ENCODE data around the gene USP24. TPM values are rescaled to one million over a fixed set of nuclear protein-coding genes. Genes with fewer than 3 reads are reported as not detected.

Gene USP24
- total RNA-seq, 1 donor from 2014 or later, result 45.9 TPM

GRCh38 chr1:55047611-55048010 lies 167.6 kb downstream of the USP24 start:
- H3K4me1 ChIP-seq (ENCODE audit: control insufficient read depth in 3 of 3, insufficient read depth in 3 of 3, low read length in 3 of 3), result peaks cover 0 to 4% (median 3%) of the 10 kb centered on the region in 3 donors
- no peaks in the 10 kb centered on the region for H3K36me3 ChIP-seq (ENCODE audit: control insufficient read depth in 3 of 3, insufficient read depth in 3 of 3, low read length in 3 of 3)
- H3K27ac ChIP-seq (ENCODE audit: low read depth, low read length), result no peak overlapping the region

DNA sequence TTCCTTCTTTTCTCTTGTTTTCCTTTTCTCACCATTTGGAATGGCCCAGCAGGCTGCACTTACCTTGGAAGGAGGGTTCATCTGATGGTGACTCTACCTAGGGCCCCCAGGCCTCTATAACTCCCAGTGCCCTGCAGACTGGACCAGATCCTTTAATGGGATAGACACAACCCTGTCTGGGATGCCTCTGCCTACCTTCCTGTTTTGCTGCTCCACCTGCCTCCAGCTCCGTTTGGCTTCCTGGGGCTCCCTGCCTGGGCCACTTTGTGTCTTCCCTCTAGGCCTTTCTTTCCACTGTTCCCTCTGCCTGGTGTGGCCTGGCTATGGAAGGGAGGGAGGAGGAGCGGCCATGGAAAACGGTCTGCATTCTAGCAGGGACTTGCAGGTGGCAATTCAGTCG lies 168.3 kb downstream of the USP24 start:
- Histone ChIP-seq H3K9me3 (ENCODE audit: control insufficient read depth in 3 of 3, low read length in 3 of 3) (no peaks in the 10 kb centered on the region), H3K4me3 (ENCODE audit: low read length in 3 of 3) (no peak overlapping the region), H3K27me3 (ENCODE audit: control insufficient read depth in 3 of 3, insufficient read depth in 3 of 3, low read length in 3 of 3) (peaks cover 0 to 6% (median 0%) of the 10 kb centered on the region in 3 donors), H3K36me3 (ENCODE audit: control insufficient read depth in 3 of 3, insufficient read depth in 3 of 3, low read length in 3 of 3) (no peaks in the 10 kb centered on the region), H3K9ac (ENCODE audit: low read depth in 1 of 3, low read length in 3 of 3) (no peak overlapping the region), H3K27ac (ENCODE audit: low read depth, low read length) (no peak overlapping the region), H3K4me1 (ENCODE audit: control insufficient read depth in 3 of 3, insufficient read depth in 3 of 3, low read length in 3 of 3) (no peaks in the 10 kb centered on the region)

More at GRCh38 chr1:55047611-55048010, 167.6 kb downstream of the USP24 start:
- Histone ChIP-seq H3K9ac (ENCODE audit: low read depth in 1 of 3, low read length in 3 of 3) (no peak overlapping the region), H3K27me3 (ENCODE audit: control insufficient read depth in 3 of 3, insufficient read depth in 3 of 3, low read length in 3 of 3) (peaks cover 0 to 6% (median 0%) of the 10 kb centered on the region in 3 donors), H3K4me3 (ENCODE audit: low read length in 3 of 3) (no peak overlapping the region), H3K9me3 (ENCODE audit: control insufficient read depth in 3 of 3, low read length in 3 of 3) (no peaks in the 10 kb centered on the region)

GRCh38 chr1:55045430-55045829 lies 169.7 kb downstream of the USP24 start:
- H3K27me3 ChIP-seq (ENCODE audit: control insufficient read depth in 3 of 3, insufficient read depth in 3 of 3, low read length in 3 of 3), result peaks cover 9 to 15% (median 10%) of the 10 kb centered on the region in 3 donors
- no peak overlapping the region for H3K9ac ChIP-seq (ENCODE audit: low read depth in 1 of 3, low read length in 3 of 3)
- no peaks in the 10 kb centered on the region for H3K36me3 ChIP-seq (ENCODE audit: control insufficient read depth in 3 of 3, insufficient read depth in 3 of 3, low read length in 3 of 3)
- no peaks in the 10 kb centered on the region for H3K9me3 ChIP-seq (ENCODE audit: control insufficient read depth in 3 of 3, low read length in 3 of 3)
- no peaks in the 10 kb centered on the region for H3K4me1 ChIP-seq (ENCODE audit: control insufficient read depth in 3 of 3, insufficient read depth in 3 of 3, low read length in 3 of 3)
- no peak overlapping the region for H3K27ac ChIP-seq (ENCODE audit: low read depth, low read length)
- H3K4me3 ChIP-seq (ENCODE audit: low read length in 3 of 3), result no peak overlapping the region

GRCh38 chr1:55044617-55045397 lies 170.4 kb downstream of the USP24 start:
- no peaks in the 10 kb centered on the region for H3K36me3 ChIP-seq (ENCODE audit: control insufficient read depth in 3 of 3, insufficient read depth in 3 of 3, low read length in 3 of 3)

DNA sequence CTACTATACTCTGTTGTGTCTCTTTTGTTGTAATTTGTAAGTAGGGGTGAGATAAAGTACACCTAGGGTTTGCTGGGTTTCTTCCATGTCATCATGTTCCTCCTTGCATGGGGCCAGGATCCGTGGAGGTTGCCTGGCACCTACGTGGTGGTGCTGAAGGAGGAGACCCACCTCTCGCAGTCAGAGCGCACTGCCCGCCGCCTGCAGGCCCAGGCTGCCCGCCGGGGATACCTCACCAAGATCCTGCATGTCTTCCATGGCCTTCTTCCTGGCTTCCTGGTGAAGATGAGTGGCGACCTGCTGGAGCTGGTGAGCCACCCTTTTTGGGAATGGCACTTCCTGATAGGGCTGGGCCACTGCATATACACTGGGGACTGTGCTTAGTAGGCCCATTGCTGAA lies 171.4 kb downstream of the USP24 start:
- H3K4me1 ChIP-seq (ENCODE audit: control insufficient read depth in 3 of 3, insufficient read depth in 3 of 3, low read length in 3 of 3), result peaks cover 7 to 14% (median 9%) of the 10 kb centered on the region in 3 donors
- H3K9me3 ChIP-seq (ENCODE audit: control insufficient read depth in 3 of 3, low read length in 3 of 3), result no peaks in the 10 kb centered on the region
- H3K4me3 ChIP-seq (ENCODE audit: low read length in 3 of 3), result no peak overlapping the region
- no peak overlapping the region for H3K9ac ChIP-seq (ENCODE audit: low read depth in 1 of 3, low read length in 3 of 3)
- H3K36me3 ChIP-seq (ENCODE audit: control insufficient read depth in 3 of 3, insufficient read depth in 3 of 3, low read length in 3 of 3), result no peaks in the 10 kb centered on the region
- no peak overlapping the region for H3K27ac ChIP-seq (ENCODE audit: low read depth, low read length)
- H3K27me3 ChIP-seq (ENCODE audit: control insufficient read depth in 3 of 3, insufficient read depth in 3 of 3, low read length in 3 of 3), result peaks cover 26 to 31% (median 27%) of the 10 kb centered on the region in 3 donors

More at GRCh38 chr1:55044617-55045397, 170.4 kb downstream of the USP24 start:
- no peak overlapping the region for H3K27ac ChIP-seq (ENCODE audit: low read depth, low read length)
- peaks cover under 1 to 5% (median 2%) of the 10 kb centered on the region in 3 donors for H3K4me1 ChIP-seq (ENCODE audit: control insufficient read depth in 3 of 3, insufficient read depth in 3 of 3, low read length in 3 of 3)
- H3K9ac ChIP-seq (ENCODE audit: low read depth in 1 of 3, low read length in 3 of 3), result no peak overlapping the region
- peaks cover 15 to 21% (median 16%) of the 10 kb centered on the region in 3 donors for H3K27me3 ChIP-seq (ENCODE audit: control insufficient read depth in 3 of 3, insufficient read depth in 3 of 3, low read length in 3 of 3)
- H3K9me3 ChIP-seq (ENCODE audit: control insufficient read depth in 3 of 3, low read length in 3 of 3), result no peaks in the 10 kb centered on the region
- no peak overlapping the region for H3K4me3 ChIP-seq (ENCODE audit: low read length in 3 of 3)

GRCh38 chr1:55043011-55043410 lies 172.2 kb downstream of the USP24 start:
- peaks cover 7 to 14% (median 9%) of the 10 kb centered on the region in 3 donors for H3K4me1 ChIP-seq (ENCODE audit: control insufficient read depth in 3 of 3, insufficient read depth in 3 of 3, low read length in 3 of 3)
- no peak overlapping the region for H3K9ac ChIP-seq (ENCODE audit: low read depth in 1 of 3, low read length in 3 of 3)
- H3K9me3 ChIP-seq (ENCODE audit: control insufficient read depth in 3 of 3, low read length in 3 of 3), result no peaks in the 10 kb centered on the region
- H3K27me3 ChIP-seq (ENCODE audit: control insufficient read depth in 3 of 3, insufficient read depth in 3 of 3, low read length in 3 of 3), result peaks cover 33 to 39% (median 34%) of the 10 kb centered on the region in 3 donors
- no peaks in the 10 kb centered on the region for H3K36me3 ChIP-seq (ENCODE audit: control insufficient read depth in 3 of 3, insufficient read depth in 3 of 3, low read length in 3 of 3)
- H3K4me3 ChIP-seq (ENCODE audit: low read length in 3 of 3), result no peak overlapping the region
- H3K27ac ChIP-seq (ENCODE audit: low read depth, low read length), result no peak overlapping the region

GRCh38 chr1:55041613-55042012 lies 173.6 kb downstream of the USP24 start:
- H3K9me3 ChIP-seq (ENCODE audit: control insufficient read depth in 3 of 3, low read length in 3 of 3), result no peaks in the 10 kb centered on the region
- H3K4me1 ChIP-seq (ENCODE audit: control insufficient read depth in 3 of 3, insufficient read depth in 3 of 3, low read length in 3 of 3), result peaks cover 7 to 14% (median 9%) of the 10 kb centered on the region in 3 donors
- no peak overlapping the region for H3K9ac ChIP-seq (ENCODE audit: low read depth in 1 of 3, low read length in 3 of 3)
- H3K27me3 ChIP-seq (ENCODE audit: control insufficient read depth in 3 of 3, insufficient read depth in 3 of 3, low read length in 3 of 3), result peaks cover 44 to 52% (median 46%) of the 10 kb centered on the region in 3 donors
- H3K27ac ChIP-seq (ENCODE audit: low read depth, low read length), result no peak overlapping the region
- no peak overlapping the region for H3K4me3 ChIP-seq (ENCODE audit: low read length in 3 of 3)
- no peaks in the 10 kb centered on the region for H3K36me3 ChIP-seq (ENCODE audit: control insufficient read depth in 3 of 3, insufficient read depth in 3 of 3, low read length in 3 of 3)

DNA sequence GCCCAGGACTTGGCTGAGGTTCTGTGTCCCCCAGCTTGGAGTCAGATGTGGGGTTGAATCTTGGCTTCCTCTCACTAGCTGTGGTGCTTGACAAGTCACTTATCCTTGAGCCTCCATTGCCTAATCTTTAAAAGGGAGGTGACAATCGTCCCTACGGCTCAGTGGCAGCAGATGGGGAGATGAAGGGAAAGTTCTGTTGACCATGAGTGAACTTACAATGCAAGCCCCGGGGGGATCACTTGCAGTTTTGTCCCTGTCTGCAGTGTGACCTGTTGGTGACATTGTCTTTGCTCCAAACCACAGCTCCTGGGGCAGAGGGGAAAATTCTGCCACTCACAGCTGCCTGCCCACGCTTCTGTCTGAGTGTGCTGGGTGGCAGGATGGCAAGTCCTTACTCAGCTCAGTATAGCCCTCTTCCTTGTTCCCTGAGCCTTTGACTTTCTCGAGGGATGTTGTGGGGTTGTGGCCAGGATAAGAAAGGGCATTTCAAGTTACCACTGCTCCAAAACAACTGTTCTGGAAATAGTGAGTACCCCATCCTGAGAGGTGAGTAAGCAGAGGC lies 174.2 kb downstream of the USP24 start:
- H3K27me3 ChIP-seq (ENCODE audit: control insufficient read depth in 3 of 3, insufficient read depth in 3 of 3, low read length in 3 of 3), result peaks cover 47 to 57% (median 51%) of the 10 kb centered on the region in 3 donors
- H3K4me3 ChIP-seq (ENCODE audit: low read length in 3 of 3), result no peak overlapping the region
- H3K9ac ChIP-seq (ENCODE audit: low read depth in 1 of 3, low read length in 3 of 3), result no peak overlapping the region

GRCh38 chr1:55040083-55040932 lies 174.9 kb downstream of the USP24 start:
- Histone ChIP-seq H3K9me3 (ENCODE audit: control insufficient read depth in 3 of 3, low read length in 3 of 3) (no peaks in the 10 kb centered on the region), H3K4me1 (ENCODE audit: control insufficient read depth in 3 of 3, insufficient read depth in 3 of 3, low read length in 3 of 3) (peaks cover 7 to 14% (median 9%) of the 10 kb centered on the region in 3 donors), H3K27ac (ENCODE audit: low read depth, low read length) (no peak overlapping the region), H3K27me3 (ENCODE audit: control insufficient read depth in 3 of 3, insufficient read depth in 3 of 3, low read length in 3 of 3) (peaks cover 50 to 56% (median 53%) of the 10 kb centered on the region in 3 donors), H3K4me3 (ENCODE audit: low read length in 3 of 3) (peak overlapping the region; percentile 3 to 52 (median 51)), H3K36me3 (ENCODE audit: control insufficient read depth in 3 of 3, insufficient read depth in 3 of 3, low read length in 3 of 3) (no peaks in the 10 kb centered on the region), H3K9ac (ENCODE audit: low read depth in 1 of 3, low read length in 3 of 3) (peak overlapping the region in 1 of 3 donors; percentile 45)

More for the DNA sequence above, 174.2 kb downstream of the USP24 start:
- Histone ChIP-seq H3K9me3 (ENCODE audit: control insufficient read depth in 3 of 3, low read length in 3 of 3) (no peaks in the 10 kb centered on the region), H3K36me3 (ENCODE audit: control insufficient read depth in 3 of 3, insufficient read depth in 3 of 3, low read length in 3 of 3) (no peaks in the 10 kb centered on the region), H3K27ac (ENCODE audit: low read depth, low read length) (no peak overlapping the region), H3K4me1 (ENCODE audit: control insufficient read depth in 3 of 3, insufficient read depth in 3 of 3, low read length in 3 of 3) (peaks cover 7 to 14% (median 9%) of the 10 kb centered on the region in 3 donors)

Data from skeletal muscle tissue (tissue), 4 donors.